CD4-positive, alpha-beta T cell (primary cell): Measurements from ENCODE around the gene ANKS4B. TPM values are rescaled to one million over a fixed set of nuclear protein-coding genes. Genes with fewer than 3 reads are reported as not detected.

ENCODE experiments used
- ATAC-seq: fragments of 200-7000 bp; cut with Tn5 transposase; one replicate; pipeline ENCODE4 v1.10.0; 2022; ENCODE audit warnings: mild to moderate bottlenecking; ENCODE audit not compliant: poor library complexity
- CTCF ChIA-PET: fragments of 350-600 bp; sonication (Branson Sonifier 250); formaldehyde crosslinking; loops from one replicate; lab custom pipeline; 2021; ENCODE audit warnings: antibody characterized with exemption, inconsistent platforms; lab: Charles Lee
- POLR2A ChIA-PET: fragments of 350-600 bp; sonication (Branson Sonifier 250); formaldehyde crosslinking; loops from one replicate; lab custom pipeline; 2021; ENCODE audit warnings: antibody characterized with exemption, inconsistent platforms; lab: Charles Lee
- DNase-seq, 14 experiments: peaks; one replicate each; pipeline ENCODE4 v3.0.0-alpha.2; 2013 to 2020; ENCODE audit warnings: mixed read lengths in 2 of 14
- H3K27ac ChIP-seq, 2 donors: one replicate each; pipeline versions ENCODE4 v1.5.1 to v1.7.0; 2013; ENCODE audit warnings: low read length in 2 of 2, low read depth in 1 of 2, mild to moderate bottlenecking in 1 of 2
- H3K27me3 ChIP-seq, 2 experiments: 1 replicate in 1 of 2; 2 replicates in 1 of 2; pipeline versions ENCODE4 v1.6.1 to v1.7.0; 2013; ENCODE audit warnings: low read length in 2 of 2, control low read depth in 1 of 2, mild to moderate bottlenecking in 1 of 2, moderate library complexity in 1 of 2; ENCODE audit not compliant: insufficient read depth in 2 of 2, control insufficient read depth in 1 of 2
- H3K36me3 ChIP-seq: one replicate; pipeline ENCODE4 v1.6.1; 2013; ENCODE audit warnings: low read length, control low read depth; ENCODE audit not compliant: insufficient read depth
- H3K4me1 ChIP-seq: one replicate; pipeline ENCODE4 v1.6.1; 2013; ENCODE audit warnings: low read length, control low read depth; ENCODE audit not compliant: insufficient read depth
- H3K4me3 ChIP-seq: one replicate; pipeline ENCODE4 v1.5.1; 2013; ENCODE audit warnings: mild to moderate bottlenecking, low read length, moderate library complexity
- H3K9me3 ChIP-seq, 2 experiments: 1 replicate in 1 of 2; 2 replicates in 1 of 2; pipeline versions ENCODE4 v1.6.1 to v1.7.0; 2013; ENCODE audit warnings: low read length in 2 of 2, mild to moderate bottlenecking in 2 of 2, control low read depth in 1 of 2, moderate library complexity in 1 of 2; ENCODE audit not compliant: control insufficient read depth in 1 of 2, insufficient read depth in 1 of 2
- H3K27ac Mint-ChIP-seq: one replicate; pipeline ENCODE4 v1.8.0; 2020; ENCODE audit warnings: mixed read lengths
- H3K27me3 Mint-ChIP-seq: one replicate; pipeline ENCODE4 v1.8.0; 2021; ENCODE audit warnings: mixed read lengths
- H3K36me3 Mint-ChIP-seq: one replicate; pipeline ENCODE4 v1.8.0; 2021; ENCODE audit warnings: low read depth, mixed read lengths
- H3K4me1 Mint-ChIP-seq: one replicate; pipeline ENCODE4 v1.8.0; 2021; ENCODE audit warnings: low read depth, mixed read lengths
- H3K4me3 Mint-ChIP-seq: one replicate; pipeline ENCODE4 v1.8.0; 2020; ENCODE audit warnings: mild to moderate bottlenecking, mixed read lengths
- H3K9me3 Mint-ChIP-seq: one replicate; pipeline ENCODE4 v1.8.0; 2020; ENCODE audit warnings: mixed read lengths
- CTCF ChIP-seq: fragments of 200-600 bp; IDR thresholded peaks from one replicate; pipeline ENCODE4 v1.8.0; 2022; ENCODE audit warnings: antibody characterized with exemption, mild to moderate bottlenecking
- intact Hi-C, 2 experiments: fragments of 100-400 bp; cut with DNase I in 1 of 2; cut with micrococcal nuclease in 1 of 2; formaldehyde crosslinking; loops; one replicate each; pipeline versions ENCODE4 v1.15.1 to v1.9.0; 2023 to 2025; cut with DNase I, micrococcal nuclease
- total RNA-seq, 174 experiments: library from RNA in 2 of 174; stranded (reverse) in 2 of 174; gene quantifications; one replicate each; pipeline ENCODE4 v1.2.3 and lab custom pipeline; 2021 to 2026

ANKS4B gene
- total RNA-seq, 2 experiments from 2014 or later = not detected

- Mint-ChIP-seq H3K36me3 (no peaks in the 10 kb centered on the region), H3K27ac (no peak overlapping the region), H3K4me1 (peaks cover 5% of the 10 kb centered on the region), H3K27me3 (peaks cover 5% of the 10 kb centered on the region), H3K9me3 (peaks cover 3% of the 10 kb centered on the region), H3K4me3 (no peak overlapping the region)
- Histone ChIP-seq H3K9me3 (peaks cover 0 to 5% of the 10 kb centered on the region in 2 experiments), H3K27ac (no peak overlapping the region), H3K36me3 (no peaks in the 10 kb centered on the region), H3K27me3 (no peaks in the 10 kb centered on the region), H3K4me1 (peaks cover 5% of the 10 kb centered on the region), H3K4me3 (no peak overlapping the region)
- no peak for DNase-seq
- no peak for TF ChIP-seq CTCF
- CTCF ChIA-PET = no interaction called here
- POLR2A ChIA-PET = no interaction called here
- ATAC-seq = no peak
- intact Hi-C loops = no loop called here
These were observed 43.5 kb upstream of the ANKS4B start for GRCh38 chr16:21190013-21190412.

- Histone ChIP-seq H3K9me3 (peaks cover 0 to 5% of the 10 kb centered on the region in 2 experiments), H3K4me1 (peaks cover 5% of the 10 kb centered on the region), H3K27me3 (no peaks in the 10 kb centered on the region), H3K4me3 (no peak overlapping the region), H3K27ac (no peak overlapping the region), H3K36me3 (no peaks in the 10 kb centered on the region)
- no peak overlapping the region for H3K27ac Mint-ChIP-seq
- DNase-seq (no peak), ATAC-seq (no peak)
- H3K27me3 Mint-ChIP-seq = peaks cover 5% of the 10 kb centered on the region
- intact Hi-C loops = no loop called here
- POLR2A ChIA-PET = no interaction called here
- CTCF ChIA-PET = no interaction called here
- no peak overlapping the region for H3K4me3 Mint-ChIP-seq
- H3K9me3 Mint-ChIP-seq = peaks cover 3% of the 10 kb centered on the region
- TF ChIP-seq CTCF = no peak
- H3K4me1 Mint-ChIP-seq = peaks cover 5% of the 10 kb centered on the region
- no peaks in the 10 kb centered on the region for H3K36me3 Mint-ChIP-seq
These were observed 42.9 kb upstream of the ANKS4B start for GRCh38 chr16:21190599-21190998.

- no peak overlapping the region for H3K27ac Mint-ChIP-seq
- H3K27ac ChIP-seq = no peak overlapping the region
- H3K36me3 Mint-ChIP-seq = no peaks in the 10 kb centered on the region
- peaks cover 0 to 5% of the 10 kb centered on the region in 2 experiments for H3K9me3 ChIP-seq
- no peaks in the 10 kb centered on the region for H3K36me3 ChIP-seq
- H3K4me1 ChIP-seq = peaks cover 5% of the 10 kb centered on the region
- H3K9me3 Mint-ChIP-seq = peaks cover 3% of the 10 kb centered on the region
- POLR2A ChIA-PET = no interaction called here
- H3K27me3 ChIP-seq = no peaks in the 10 kb centered on the region
- intact Hi-C loops = no loop called here
- DNase-seq (no peak), ATAC-seq (no peak)
- H3K4me1 Mint-ChIP-seq = peaks cover 5% of the 10 kb centered on the region
- H3K27me3 Mint-ChIP-seq = peaks cover 11% of the 10 kb centered on the region
- H3K4me3 ChIP-seq = no peak overlapping the region
- no peak overlapping the region for H3K4me3 Mint-ChIP-seq
- CTCF ChIA-PET = interaction anchor here (0.7 kb wide), 1 partner anchor 8 kb away, joined by 3 read pairs; no protein-coding TSS in a partner anchor
- no peak for TF ChIP-seq CTCF
These were observed 40.5 kb upstream of the ANKS4B start for GRCh38 chr16:21192991-21193390.
